PC-3 (cell line): ENCODE measurements around the gene POLR2H.

Source experiments
- CTCF ChIP-seq: fragments of 300-600 bp; sonication (generic); conservative IDR thresholded peaks from 2 replicates; pipeline ENCODE4 v1.5.1; 2017; ENCODE audit warnings: antibody characterized with exemption, low read depth, mild to moderate bottlenecking, low read length
- EZH2 ChIP-seq: fragments of 300-600 bp; sonication (generic); IDR thresholded peaks from one replicate; pipeline ENCODE4 v1.6.1; 2017; ENCODE audit warnings: antibody characterized with exemption, mild to moderate bottlenecking, low read length; ENCODE audit not compliant: unreplicated experiment
- EZH2phosphoT487 ChIP-seq: fragments of 300-600 bp; sonication (generic); IDR thresholded peaks from 2 replicates; pipeline ENCODE4 v1.6.1; 2018; ENCODE audit warnings: mild to moderate bottlenecking, antibody characterized with exemption, low read length, borderline replicate concordance

GRCh38 chr3:184345317-184346144 lies 16.0 kb upstream of the POLR2H start:
- TF ChIP-seq CTCF = peak; percentile 82
- TF ChIP-seq EZH2 = no peak
- no peak for TF ChIP-seq EZH2phosphoT487
